HG03159 (cell line): ENCODE data around the gene CALML4.
"Not testable (repeated sequence)": the region's sequence is repeated elsewhere in the genome, so short reads cannot be mapped to it uniquely, and the experiment has no call there.

Experiments
- ATAC-seq: cut with Tn5 transposase; IDR thresholded peaks from one replicate; pipeline ENCODE4 v1.9.1; 2021; ENCODE audit warnings: mild to moderate bottlenecking, moderate library complexity; ENCODE audit not compliant: unreplicated experiment

CALML4 gene

GRCh38 chr15:68192804-68193486, 12.2 kb downstream of the CALML4 start:
- no peak for ATAC-seq

GRCh38 chr15:68192117-68192516, 13.0 kb downstream of the CALML4 start:
- ATAC-seq = no peak

GRCh38 chr15:68191555-68191954, 13.6 kb downstream of the CALML4 start:
- ATAC-seq = no peak

- no peak for ATAC-seq
Measured at GRCh38 chr15:68190048-68190447, 15.1 kb downstream of the CALML4 start.

- ATAC-seq = no peak
Measured at GRCh38 chr15:68188647-68189046, 16.5 kb downstream of the CALML4 start.

GRCh38 chr15:68187559-68187958, 17.6 kb downstream of the CALML4 start:
- ATAC-seq = no peak

GRCh38 chr15:68186671-68187397, 18.3 kb downstream of the CALML4 start:
- no peak for ATAC-seq

GRCh38 chr15:68184616-68185480, 20.3 kb downstream of the CALML4 start:
- ATAC-seq = no peak

- ATAC-seq = no peak
Measured at GRCh38 chr15:68183616-68184315, 21.4 kb downstream of the CALML4 start.

- no peak for ATAC-seq
Measured at GRCh38 chr15:68177742-68178141, 27.4 kb downstream of the CALML4 start.

- no peak for ATAC-seq
Measured at GRCh38 chr15:68176601-68177000, 28.5 kb downstream of the CALML4 start.

- no peak for ATAC-seq
Measured at GRCh38 chr15:68175526-68175925, 29.6 kb downstream of the CALML4 start.

GRCh38 chr15:68173119-68173518, 32.0 kb downstream of the CALML4 start:
- no peak for ATAC-seq

GRCh38 chr15:68172037-68172436, 33.1 kb downstream of the CALML4 start:
- not testable (repeated sequence) for ATAC-seq

GRCh38 chr15:68166847-68167246, 38.3 kb downstream of the CALML4 start:
- no peak for ATAC-seq

GRCh38 chr15:68163191-68163590, 41.9 kb downstream of the CALML4 start:
- ATAC-seq = no peak

GRCh38 chr15:68158046-68158628, 47.0 kb downstream of the CALML4 start:
- no peak for ATAC-seq

- ATAC-seq = no peak
Measured at GRCh38 chr15:68157074-68157473, 48.1 kb downstream of the CALML4 start.

- ATAC-seq = no peak
Measured at GRCh38 chr15:68154923-68155559, 50.1 kb downstream of the CALML4 start.

- no peak for ATAC-seq
Measured at GRCh38 chr15:68152342-68152741, 52.8 kb downstream of the CALML4 start.
